ENCODE data around the gene APBB3. TPM values are rescaled to one million over a fixed set of nuclear protein-coding genes. Genes with fewer than 3 reads are reported as not detected.
"Not testable (repeated sequence)": the region's sequence is repeated elsewhere in the genome, so short reads cannot be mapped to it uniquely, and the experiment has no call there.

APBB3 gene
- total RNA-seq, 1 experiment from 2014 or later, result 22.7 TPM

DNA sequence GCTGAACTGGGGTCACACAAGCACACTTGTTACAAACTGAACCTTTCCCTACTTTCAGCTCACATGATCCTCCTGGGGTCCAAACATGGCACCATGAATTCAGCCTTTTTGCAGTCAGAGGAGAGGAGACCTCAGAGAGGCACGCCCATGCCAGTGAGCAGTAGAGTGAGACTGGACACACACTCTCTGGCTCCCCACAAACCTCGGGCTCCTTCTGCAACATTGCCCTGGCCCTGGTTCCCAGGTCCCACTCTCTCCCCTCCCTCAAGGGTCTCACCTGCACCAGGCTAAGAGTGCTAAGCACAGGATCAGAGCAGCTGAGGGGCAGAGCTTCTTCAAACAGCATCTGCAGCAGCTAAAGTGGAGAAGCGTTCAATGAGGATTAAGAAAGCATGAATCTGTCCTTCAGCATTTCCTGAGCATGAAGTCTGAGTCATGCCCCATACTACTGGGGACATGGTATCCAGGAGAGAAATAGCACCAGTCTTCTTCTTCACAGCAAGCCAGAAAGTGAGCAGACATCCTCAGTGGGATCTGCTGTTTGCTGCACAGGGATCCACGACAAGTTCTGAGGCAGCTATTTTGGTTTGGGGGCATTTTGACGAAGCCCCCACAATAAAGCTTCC, 27.5 kb upstream of the APBB3 start:
- Mint-ChIP-seq H3K27ac (ENCODE audit: low read depth, unreplicated experiment) (no peak overlapping the region), H3K4me1 (ENCODE audit: insufficient read depth, unreplicated experiment) (peaks cover 21% of the 10 kb centered on the region), H3K9me3 (ENCODE audit: unreplicated experiment) (no peaks in the 10 kb centered on the region), H3K27me3 (ENCODE audit: insufficient read depth, unreplicated experiment) (no peaks in the 10 kb centered on the region), H3K36me3 (ENCODE audit: insufficient read depth, unreplicated experiment) (no peaks in the 10 kb centered on the region), H3K4me3 (ENCODE audit: unreplicated experiment) (no peak overlapping the region)
- ChIA-PET POLR2A (interaction anchor here (0.8 to 4.3 kb wide), 5 partner anchors 16 to 56 kb away, joined by 3 to 19 read pairs (median 4); partner anchors contain the start of genes APBB3, CD14, IK and NDUFA2), CTCF (interaction anchor here (0.6 to 0.7 kb wide), 6 partner anchors 17 to 458 kb away, joined by 3 read pairs; partner anchors contain the start of gene ZMAT2)
- intact Hi-C loops (cut with micrococcal nuclease), result no loop called here
- BruUV-seq (replicated peaks), result no TSS peak
- TF ChIP-seq, protein P1, sequence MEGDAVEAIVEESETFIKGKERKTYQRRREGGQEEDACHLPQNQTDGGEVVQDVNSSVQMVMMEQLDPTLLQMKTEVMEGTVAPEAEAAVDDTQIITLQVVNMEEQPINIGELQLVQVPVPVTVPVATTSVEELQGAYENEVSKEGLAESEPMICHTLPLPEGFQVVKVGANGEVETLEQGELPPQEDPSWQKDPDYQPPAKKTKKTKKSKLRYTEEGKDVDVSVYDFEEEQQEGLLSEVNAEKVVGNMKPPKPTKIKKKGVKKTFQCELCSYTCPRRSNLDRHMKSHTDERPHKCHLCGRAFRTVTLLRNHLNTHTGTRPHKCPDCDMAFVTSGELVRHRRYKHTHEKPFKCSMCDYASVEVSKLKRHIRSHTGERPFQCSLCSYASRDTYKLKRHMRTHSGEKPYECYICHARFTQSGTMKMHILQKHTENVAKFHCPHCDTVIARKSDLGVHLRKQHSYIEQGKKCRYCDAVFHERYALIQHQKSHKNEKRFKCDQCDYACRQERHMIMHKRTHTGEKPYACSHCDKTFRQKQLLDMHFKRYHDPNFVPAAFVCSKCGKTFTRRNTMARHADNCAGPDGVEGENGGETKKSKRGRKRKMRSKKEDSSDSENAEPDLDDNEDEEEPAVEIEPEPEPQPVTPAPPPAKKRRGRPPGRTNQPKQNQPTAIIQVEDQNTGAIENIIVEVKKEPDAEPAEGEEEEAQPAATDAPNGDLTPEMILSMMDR (IDR thresholded peaks at IDR 0.05; ENCODE audit: unreplicated experiment), result no peak
- peak; percentile 81 for DNase-seq (ENCODE audit: unreplicated experiment)

DNA sequence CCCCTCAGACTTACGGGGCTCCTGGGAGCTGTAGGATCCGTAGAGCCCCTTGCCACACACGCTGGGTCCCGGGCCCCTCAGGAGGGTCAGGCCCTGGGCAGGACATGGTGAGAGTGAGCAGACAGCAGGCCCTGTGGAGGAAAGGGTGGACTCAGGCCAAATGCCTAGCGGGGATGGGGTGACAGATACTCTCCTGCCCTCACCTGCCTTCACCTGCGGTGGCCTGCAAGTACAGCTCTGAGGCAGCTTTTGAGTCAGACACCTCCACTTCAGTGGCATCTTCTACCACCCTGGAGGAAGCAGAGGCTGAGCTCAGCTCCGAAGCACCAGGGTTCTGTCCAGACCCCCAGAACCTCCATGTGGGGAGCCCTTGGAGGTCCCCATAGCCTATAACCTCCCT, 26.5 kb upstream of the APBB3 start:
- intact Hi-C loops (cut with micrococcal nuclease), result no loop called here
- no TSS peak for BruUV-seq (replicated peaks)
- CTCF ChIA-PET, result interaction anchor here (0.7 to 2.0 kb wide), 3 partner anchors 10 to 43 kb away, joined by 3 to 8 read pairs (median 4); partner anchors contain the start of gene CD14
- H3K4me1 Mint-ChIP-seq (ENCODE audit: insufficient read depth, unreplicated experiment), result peaks cover 18% of the 10 kb centered on the region
- peak overlapping the region; percentile 51 for H3K27ac Mint-ChIP-seq (ENCODE audit: low read depth, unreplicated experiment)
- H3K27me3 Mint-ChIP-seq (ENCODE audit: insufficient read depth, unreplicated experiment), result no peaks in the 10 kb centered on the region
- TF ChIP-seq, protein P1 (IDR thresholded peaks at IDR 0.05; ENCODE audit: unreplicated experiment), result no peak
- H3K36me3 Mint-ChIP-seq (ENCODE audit: insufficient read depth, unreplicated experiment), result no peaks in the 10 kb centered on the region
- H3K4me3 Mint-ChIP-seq (ENCODE audit: unreplicated experiment), result no peak overlapping the region
- peak; percentile 66 for DNase-seq (ENCODE audit: unreplicated experiment)
- no peaks in the 10 kb centered on the region for H3K9me3 Mint-ChIP-seq (ENCODE audit: unreplicated experiment)
- POLR2A ChIA-PET, result interaction anchor here (1.5 to 4.3 kb wide), 3 partner anchors 26 to 57 kb away, joined by 3 to 19 read pairs (median 5); partner anchors contain the start of genes APBB3, IK, NDUFA2 and SLC35A4

DNA sequence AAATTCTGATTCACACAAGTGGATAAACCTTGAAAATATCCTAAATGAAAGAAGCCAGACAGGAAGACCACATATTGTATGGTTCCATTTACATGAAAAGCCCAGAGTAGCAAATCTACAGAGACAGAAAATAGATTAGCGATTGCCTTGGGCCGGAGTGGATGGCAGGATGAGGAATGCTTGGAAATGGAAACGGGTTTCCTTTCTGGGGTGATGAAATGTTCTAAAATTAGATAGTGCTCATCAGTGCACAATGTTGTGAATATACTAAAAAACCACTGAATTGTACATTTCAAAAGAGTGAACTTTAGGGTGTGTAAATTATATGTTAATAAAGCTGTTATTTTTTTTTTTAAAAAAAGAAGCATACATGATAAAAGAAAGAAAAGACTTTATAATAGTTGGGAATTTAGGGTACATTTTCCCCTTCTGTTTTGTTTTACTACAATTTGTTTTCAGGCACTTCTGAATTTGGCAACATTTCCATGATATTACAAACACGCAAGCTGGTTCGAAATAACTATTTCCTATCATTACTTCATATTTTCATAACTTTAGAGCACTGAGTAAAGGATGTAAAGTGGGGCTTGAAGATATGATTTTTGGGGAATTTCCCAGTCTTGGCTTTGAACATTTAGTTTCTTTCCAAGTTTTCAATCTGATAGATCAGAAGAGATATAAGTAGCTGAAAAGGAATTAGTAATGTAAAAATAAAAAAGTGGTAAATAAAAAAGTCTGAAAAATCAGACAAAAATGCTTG, 24.1 kb upstream of the APBB3 start:
- no peak overlapping the region for H3K27ac Mint-ChIP-seq (ENCODE audit: low read depth, unreplicated experiment)
- H3K36me3 Mint-ChIP-seq (ENCODE audit: insufficient read depth, unreplicated experiment), result no peaks in the 10 kb centered on the region
- intact Hi-C loops (cut with micrococcal nuclease), result no loop called here
- no peak for DNase-seq (ENCODE audit: unreplicated experiment)
- H3K27me3 Mint-ChIP-seq (ENCODE audit: insufficient read depth, unreplicated experiment), result no peaks in the 10 kb centered on the region
- ChIA-PET POLR2A (interaction anchor here (0.6 to 4.3 kb wide), 9 partner anchors 10 to 372 kb away, joined by 3 to 19 read pairs (median 4); partner anchors contain the start of genes APBB3, IK, NDUFA2 and SLC35A4), CTCF (interaction anchor here (0.6 to 1.0 kb wide), 3 partner anchors 14 to 976 kb away, joined by 3 to 5 read pairs (median 4); no protein-coding TSS in a partner anchor)
- no TSS peak for BruUV-seq (replicated peaks)
- TF ChIP-seq, protein P1 (IDR thresholded peaks at IDR 0.05; ENCODE audit: unreplicated experiment), result no peak
- no peaks in the 10 kb centered on the region for H3K9me3 Mint-ChIP-seq (ENCODE audit: unreplicated experiment)
- peaks cover 10% of the 10 kb centered on the region for H3K4me1 Mint-ChIP-seq (ENCODE audit: insufficient read depth, unreplicated experiment)
- no peak overlapping the region for H3K4me3 Mint-ChIP-seq (ENCODE audit: unreplicated experiment)

DNA sequence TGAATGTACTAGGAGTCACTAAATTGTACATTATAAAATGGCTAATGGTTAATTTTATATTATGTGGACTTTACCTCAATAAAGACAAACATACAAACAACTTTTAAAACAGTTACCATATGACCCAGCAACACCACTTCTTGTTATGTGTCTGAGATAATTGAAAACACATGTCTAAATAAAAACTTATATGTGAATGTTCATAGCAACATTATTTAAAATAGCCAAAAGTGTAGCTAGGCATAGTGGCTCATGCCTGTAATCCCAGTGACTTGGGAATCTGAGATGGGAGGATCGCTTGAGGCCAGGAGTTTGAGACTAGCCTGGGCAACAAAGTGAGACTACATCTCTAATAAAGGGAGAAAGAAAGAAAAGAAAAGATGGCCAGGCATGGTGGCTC, 23.1 kb upstream of the APBB3 start:
- ChIA-PET CTCF (interaction anchor here (1.0 kb wide), 1 partner anchor 8 kb away, joined by 3 read pairs; no protein-coding TSS in a partner anchor), POLR2A (no interaction called here)
- no TSS peak for BruUV-seq (replicated peaks)
- DNase-seq (ENCODE audit: unreplicated experiment), result no peak
- intact Hi-C loops (cut with micrococcal nuclease), result no loop called here
- H3K4me3 Mint-ChIP-seq (ENCODE audit: unreplicated experiment), result no peak overlapping the region
- peaks cover 10% of the 10 kb centered on the region for H3K4me1 Mint-ChIP-seq (ENCODE audit: insufficient read depth, unreplicated experiment)
- H3K27ac Mint-ChIP-seq (ENCODE audit: low read depth, unreplicated experiment), result no peak overlapping the region
- H3K27me3 Mint-ChIP-seq (ENCODE audit: insufficient read depth, unreplicated experiment), result no peaks in the 10 kb centered on the region
- TF ChIP-seq, protein P1 (IDR thresholded peaks at IDR 0.05; ENCODE audit: unreplicated experiment), result no peak
- no peaks in the 10 kb centered on the region for H3K9me3 Mint-ChIP-seq (ENCODE audit: unreplicated experiment)
- H3K36me3 Mint-ChIP-seq (ENCODE audit: insufficient read depth, unreplicated experiment), result no peaks in the 10 kb centered on the region

DNA sequence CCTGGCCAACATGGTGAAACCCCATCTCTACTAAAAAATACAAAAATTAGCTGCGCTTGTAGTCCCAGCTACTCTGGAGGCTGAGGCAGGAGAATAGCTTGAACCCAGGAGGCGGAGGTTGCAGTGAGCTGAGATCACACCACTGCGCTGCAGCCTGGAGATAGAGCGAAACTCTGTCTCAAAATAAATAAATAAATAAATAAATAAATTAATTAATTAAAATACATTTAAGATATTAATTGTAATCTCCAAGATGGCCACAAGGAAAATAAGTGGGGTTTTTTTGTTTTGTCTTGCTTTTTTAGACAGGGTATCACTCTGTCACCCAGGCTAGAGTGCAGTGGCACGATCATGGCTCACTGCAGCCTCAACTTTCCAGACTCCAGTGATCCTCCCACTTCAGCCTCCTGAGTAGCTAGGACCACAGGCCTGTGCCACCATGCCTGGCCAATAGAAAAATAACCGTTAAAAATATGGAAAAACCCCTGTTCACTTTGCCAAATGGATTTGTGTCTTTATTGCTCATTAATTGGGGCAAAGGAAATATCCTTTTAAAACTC, 14.9 kb upstream of the APBB3 start:
- BruUV-seq (replicated peaks); H3K27me3 Mint-ChIP-seq (ENCODE audit: insufficient read depth, unreplicated experiment); H3K27ac Mint-ChIP-seq (ENCODE audit: low read depth, unreplicated experiment); H3K9me3 Mint-ChIP-seq (ENCODE audit: unreplicated experiment); H3K36me3 Mint-ChIP-seq (ENCODE audit: insufficient read depth, unreplicated experiment); DNase-seq (ENCODE audit: unreplicated experiment); intact Hi-C loops (cut with micrococcal nuclease); H3K4me1 Mint-ChIP-seq (ENCODE audit: insufficient read depth, unreplicated experiment); H3K4me3 Mint-ChIP-seq (ENCODE audit: unreplicated experiment): not testable (repeated sequence)
- CTCF ChIA-PET, result interaction anchor here (0.9 to 2.2 kb wide), 6 partner anchors 8 to 56 kb away, joined by 3 to 9 read pairs (median 4); partner anchors contain the start of gene CD14
- POLR2A ChIA-PET, result interaction anchor here (0.9 to 1.0 kb wide), 4 partner anchors 10 to 68 kb away, joined by 3 to 9 read pairs (median 4); partner anchors contain the start of genes IK, NDUFA2 and TMCO6
